IMR-90 (cell line): ENCODE measurements around the gene PLA2G4F.

Experiments
- CHD1 ChIP-seq: IDR thresholded peaks from 2 replicates; pipeline ENCODE4 v1.6.1; 2012; ENCODE audit warnings: low read depth, low read length, improper control_type of control experiment
- POLR2A ChIP-seq: IDR thresholded peaks from 2 replicates; pipeline ENCODE4 v1.6.1; 2012; ENCODE audit warnings: mild to moderate bottlenecking, low read depth, low read length
- RAD21 ChIP-seq: IDR thresholded peaks from 2 replicates; pipeline ENCODE4 v1.6.1; 2012; ENCODE audit warnings: low read length, improper control_type of control experiment
- RCOR1 ChIP-seq: IDR thresholded peaks from 2 replicates; pipeline ENCODE4 v1.6.1; 2012; ENCODE audit warnings: mild to moderate bottlenecking, low read length, improper control_type of control experiment; ENCODE audit not compliant: insufficient replicate concordance
- SMC3 ChIP-seq: fragments of 150-350 bp; IDR thresholded peaks from 2 replicates; pipeline ENCODE4 v1.6.1; 2016; ENCODE audit warnings: low read depth, mild to moderate bottlenecking, antibody characterized with exemption, low read length, moderate library complexity
- TF ChIP-seq, protein P1 (sequence below): fragments of 150-350 bp; IDR thresholded peaks from 2 replicates; pipeline ENCODE4 v1.6.1; 2017; ENCODE audit warnings: mild to moderate bottlenecking, antibody characterized with exemption, low read length, low read depth
- TF ChIP-seq, protein P2 (sequence below): conservative IDR thresholded peaks from 2 replicates; pipeline ENCODE4 v1.5.1; 2012; ENCODE audit warnings: mild to moderate bottlenecking, low read depth, low read length, improper control_type of control experiment

DNA sequence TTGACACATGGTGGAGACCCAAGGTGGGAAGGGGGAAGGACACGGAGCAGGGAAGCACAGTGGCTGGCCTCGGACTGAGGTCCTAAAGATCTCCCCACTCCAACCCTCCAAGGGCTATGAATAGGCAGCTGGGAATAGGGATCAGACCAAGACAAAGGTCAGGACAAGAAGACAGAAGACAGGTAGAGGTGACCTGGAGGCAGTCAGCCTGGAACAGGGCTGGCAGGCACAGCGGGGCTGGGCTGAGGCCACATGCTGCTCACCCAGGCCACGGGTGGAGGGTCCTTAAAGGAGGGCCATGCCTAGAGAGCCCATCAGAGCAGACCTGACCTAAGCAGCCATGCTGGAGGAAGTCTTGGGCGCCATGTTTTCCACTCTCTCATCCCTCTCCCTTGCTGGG lies 59.4 kb downstream of the PLA2G4F start:
- TF ChIP-seq, protein P1, sequence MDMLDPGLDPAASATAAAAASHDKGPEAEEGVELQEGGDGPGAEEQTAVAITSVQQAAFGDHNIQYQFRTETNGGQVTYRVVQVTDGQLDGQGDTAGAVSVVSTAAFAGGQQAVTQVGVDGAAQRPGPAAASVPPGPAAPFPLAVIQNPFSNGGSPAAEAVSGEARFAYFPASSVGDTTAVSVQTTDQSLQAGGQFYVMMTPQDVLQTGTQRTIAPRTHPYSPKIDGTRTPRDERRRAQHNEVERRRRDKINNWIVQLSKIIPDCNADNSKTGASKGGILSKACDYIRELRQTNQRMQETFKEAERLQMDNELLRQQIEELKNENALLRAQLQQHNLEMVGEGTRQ: no peak
- TF ChIP-seq, protein P2, sequence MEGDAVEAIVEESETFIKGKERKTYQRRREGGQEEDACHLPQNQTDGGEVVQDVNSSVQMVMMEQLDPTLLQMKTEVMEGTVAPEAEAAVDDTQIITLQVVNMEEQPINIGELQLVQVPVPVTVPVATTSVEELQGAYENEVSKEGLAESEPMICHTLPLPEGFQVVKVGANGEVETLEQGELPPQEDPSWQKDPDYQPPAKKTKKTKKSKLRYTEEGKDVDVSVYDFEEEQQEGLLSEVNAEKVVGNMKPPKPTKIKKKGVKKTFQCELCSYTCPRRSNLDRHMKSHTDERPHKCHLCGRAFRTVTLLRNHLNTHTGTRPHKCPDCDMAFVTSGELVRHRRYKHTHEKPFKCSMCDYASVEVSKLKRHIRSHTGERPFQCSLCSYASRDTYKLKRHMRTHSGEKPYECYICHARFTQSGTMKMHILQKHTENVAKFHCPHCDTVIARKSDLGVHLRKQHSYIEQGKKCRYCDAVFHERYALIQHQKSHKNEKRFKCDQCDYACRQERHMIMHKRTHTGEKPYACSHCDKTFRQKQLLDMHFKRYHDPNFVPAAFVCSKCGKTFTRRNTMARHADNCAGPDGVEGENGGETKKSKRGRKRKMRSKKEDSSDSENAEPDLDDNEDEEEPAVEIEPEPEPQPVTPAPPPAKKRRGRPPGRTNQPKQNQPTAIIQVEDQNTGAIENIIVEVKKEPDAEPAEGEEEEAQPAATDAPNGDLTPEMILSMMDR: no peak
- TF ChIP-seq POLR2A (no peak), RAD21 (no peak), CHD1 (no peak), RCOR1 (no peak), SMC3 (no peak)
